Measurements from ENCODE around the gene SNX27. TPM values are rescaled to one million over a fixed set of nuclear protein-coding genes. Genes with fewer than 3 reads are reported as not detected.
A peak's percentile ranks its signal among the peaks of the same experiment; 100 is the strongest.

Gene SNX27
- total RNA-seq, 1 experiment from 2014 or later, result 56.0 TPM

DNA sequence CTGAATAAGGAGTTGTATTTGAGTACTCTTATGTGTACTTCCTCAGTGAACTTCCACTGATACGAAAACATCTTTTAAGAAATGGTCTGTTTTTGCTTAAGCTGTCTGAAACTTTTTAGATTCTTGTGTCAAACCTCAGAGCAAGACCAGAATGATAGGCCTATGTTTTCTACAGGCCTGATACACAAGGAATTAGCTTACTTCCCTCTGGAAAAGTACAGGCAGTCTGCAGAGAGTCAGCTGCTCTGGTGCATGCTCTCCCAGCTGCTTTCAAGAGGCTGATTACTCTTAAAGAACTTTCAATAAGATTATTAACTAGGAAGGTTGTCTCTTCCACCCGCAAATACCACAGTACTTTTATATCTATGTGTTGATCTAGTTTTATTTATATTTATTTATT lies 9.5 kb downstream of the SNX27 start:
- Mint-ChIP-seq H3K9me3 (no peaks in the 10 kb centered on the region), H3K27me3 (ENCODE audit: low read depth) (no peaks in the 10 kb centered on the region), H3K36me3 (no peaks in the 10 kb centered on the region), H3K4me1 (peaks cover 32% of the 10 kb centered on the region), H3K4me3 (no peak overlapping the region), H3K27ac (peak overlapping the region; percentile 86; the same call in 1 of the 2 replicates)
- ChIA-PET CTCF (interaction anchor here (2.2 kb wide), 1 partner anchor 28 kb away, joined by 8 read pairs; no protein-coding TSS in a partner anchor), POLR2A (no interaction called here)
- DNase-seq (ENCODE audit: low spot score), result no peak
- no peak for ATAC-seq
- TF ChIP-seq MXD4 (CRISPR knock-in tag; IDR thresholded peaks at IDR 0.05; ENCODE audit: borderline replicate concordance) (no peak), PRDM15 (CRISPR knock-in tag; IDR thresholded peaks at IDR 0.05) (no peak), FOXJ3 (CRISPR knock-in tag; IDR thresholded peaks at IDR 0.05; ENCODE audit: borderline replicate concordance) (no peak), ZNF416 (CRISPR knock-in tag; IDR thresholded peaks at IDR 0.05) (no peak), ZNF138 (CRISPR knock-in tag; conservative IDR thresholded peaks at IDR 0.05) (no peak), MLX (CRISPR knock-in tag; IDR thresholded peaks at IDR 0.05) (no peak), ZNF317 (CRISPR knock-in tag; IDR thresholded peaks at IDR 0.05; ENCODE audit: borderline replicate concordance, low read depth) (no peak), FOXP1 (CRISPR knock-in tag; IDR thresholded peaks at IDR 0.05; ENCODE audit: borderline replicate concordance) (no peak), NFATC4 (CRISPR knock-in tag; IDR thresholded peaks at IDR 0.05) (no peak), PRRX2 (CRISPR knock-in tag; IDR thresholded peaks at IDR 0.05) (no peak), ETV6 (CRISPR knock-in tag; IDR thresholded peaks at IDR 0.05) (no peak)
- TF ChIP-seq, protein P1, sequence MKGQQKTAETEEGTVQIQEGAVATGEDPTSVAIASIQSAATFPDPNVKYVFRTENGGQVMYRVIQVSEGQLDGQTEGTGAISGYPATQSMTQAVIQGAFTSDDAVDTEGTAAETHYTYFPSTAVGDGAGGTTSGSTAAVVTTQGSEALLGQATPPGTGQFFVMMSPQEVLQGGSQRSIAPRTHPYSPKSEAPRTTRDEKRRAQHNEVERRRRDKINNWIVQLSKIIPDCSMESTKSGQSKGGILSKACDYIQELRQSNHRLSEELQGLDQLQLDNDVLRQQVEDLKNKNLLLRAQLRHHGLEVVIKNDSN (CRISPR knock-in tag; IDR thresholded peaks at IDR 0.05), result no peak
- TF ChIP-seq, protein P2, sequence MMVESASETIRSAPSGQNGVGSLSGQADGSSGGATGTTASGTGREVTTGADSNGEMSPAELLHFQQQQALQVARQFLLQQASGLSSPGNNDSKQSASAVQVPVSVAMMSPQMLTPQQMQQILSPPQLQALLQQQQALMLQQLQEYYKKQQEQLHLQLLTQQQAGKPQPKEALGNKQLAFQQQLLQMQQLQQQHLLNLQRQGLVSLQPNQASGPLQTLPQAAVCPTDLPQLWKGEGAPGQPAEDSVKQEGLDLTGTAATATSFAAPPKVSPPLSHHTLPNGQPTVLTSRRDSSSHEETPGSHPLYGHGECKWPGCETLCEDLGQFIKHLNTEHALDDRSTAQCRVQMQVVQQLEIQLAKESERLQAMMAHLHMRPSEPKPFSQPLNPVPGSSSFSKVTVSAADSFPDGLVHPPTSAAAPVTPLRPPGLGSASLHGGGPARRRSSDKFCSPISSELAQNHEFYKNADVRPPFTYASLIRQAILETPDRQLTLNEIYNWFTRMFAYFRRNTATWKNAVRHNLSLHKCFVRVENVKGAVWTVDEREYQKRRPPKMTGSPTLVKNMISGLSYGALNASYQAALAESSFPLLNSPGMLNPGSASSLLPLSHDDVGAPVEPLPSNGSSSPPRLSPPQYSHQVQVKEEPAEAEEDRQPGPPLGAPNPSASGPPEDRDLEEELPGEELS (CRISPR knock-in tag; IDR thresholded peaks at IDR 0.05), result no peak

- Mint-ChIP-seq H3K4me3 (no peak overlapping the region), H3K27ac (no peak overlapping the region), H3K9me3 (no peaks in the 10 kb centered on the region), H3K27me3 (ENCODE audit: low read depth) (no peaks in the 10 kb centered on the region), H3K4me1 (peaks cover 16% of the 10 kb centered on the region), H3K36me3 (peaks cover 6% of the 10 kb centered on the region)
- TF ChIP-seq ESRRA (CRISPR knock-in tag; IDR thresholded peaks at IDR 0.05; ENCODE audit: borderline replicate concordance), result no peak
- TF ChIP-seq OVOL2 (CRISPR knock-in tag; IDR thresholded peaks at IDR 0.05; ENCODE audit: borderline replicate concordance), result no peak
- TF ChIP-seq, protein P3, sequence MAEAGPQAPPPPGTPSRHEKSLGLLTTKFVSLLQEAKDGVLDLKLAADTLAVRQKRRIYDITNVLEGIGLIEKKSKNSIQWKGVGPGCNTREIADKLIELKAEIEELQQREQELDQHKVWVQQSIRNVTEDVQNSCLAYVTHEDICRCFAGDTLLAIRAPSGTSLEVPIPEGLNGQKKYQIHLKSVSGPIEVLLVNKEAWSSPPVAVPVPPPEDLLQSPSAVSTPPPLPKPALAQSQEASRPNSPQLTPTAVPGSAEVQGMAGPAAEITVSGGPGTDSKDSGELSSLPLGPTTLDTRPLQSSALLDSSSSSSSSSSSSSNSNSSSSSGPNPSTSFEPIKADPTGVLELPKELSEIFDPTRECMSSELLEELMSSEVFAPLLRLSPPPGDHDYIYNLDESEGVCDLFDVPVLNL (CRISPR knock-in tag; IDR thresholded peaks at IDR 0.05; ENCODE audit: borderline replicate concordance, low read depth), result no peak
- TF ChIP-seq, protein P2 (CRISPR knock-in tag; IDR thresholded peaks at IDR 0.05), result no peak
- ChIA-PET CTCF (no interaction called here), POLR2A (no interaction called here)
- ATAC-seq, result no peak
- no peak for DNase-seq (ENCODE audit: low spot score)
Observed at GRCh38 chr1:151624783-151625182, 12.9 kb downstream of the SNX27 start.

Measured in WTC11 (cell line).